HFFc6 (cell line): Measurements from ENCODE around the gene LUZP2. TPM values are rescaled to one million over a fixed set of nuclear protein-coding genes. Genes with fewer than 3 reads are reported as not detected.

Experiments
- DNase-seq: peaks from one replicate; pipeline ENCODE4 v3.0.0-alpha.2; 2018
- H3K27ac Mint-ChIP-seq: 2 replicates; pipeline ENCODE4 v1.8.0; 2020; ENCODE audit warnings: mild to moderate bottlenecking, mixed read lengths
- H3K27me3 Mint-ChIP-seq: 2 replicates; pipeline ENCODE4 v1.8.0; 2021; ENCODE audit warnings: mild to moderate bottlenecking, moderate library complexity, mixed read lengths; ENCODE audit not compliant: insufficient read depth
- H3K36me3 Mint-ChIP-seq: 2 replicates; pipeline ENCODE4 v1.8.0; 2021; ENCODE audit warnings: low read depth, mixed read lengths
- H3K4me1 Mint-ChIP-seq: 2 replicates; pipeline ENCODE4 v1.8.0; 2020; ENCODE audit warnings: low read depth, mixed read lengths
- H3K4me3 Mint-ChIP-seq: 2 replicates; pipeline ENCODE4 v1.8.0; 2020; ENCODE audit warnings: mild to moderate bottlenecking, moderate library complexity, mixed read lengths
- H3K9me3 Mint-ChIP-seq: 2 replicates; pipeline ENCODE4 v1.8.0; 2020; ENCODE audit warnings: mild to moderate bottlenecking, mixed read lengths
- CTCF ChIP-seq: fragments of 200-600 bp; sonication (generic); IDR thresholded peaks from 2 replicates; pipeline ENCODE4 v1.5.0; 2021; ENCODE audit warnings: antibody characterized with exemption, mild to moderate bottlenecking
- total RNA-seq, 6 experiments: library from RNA; stranded (reverse); fragmentation: NEBNext Ultra II Directional; extraction: Animal tissue kit (Norgen Biotek cat#: 25700); gene quantifications; 2 replicates in 1 of 6; 3 replicates in 5 of 6; pipeline ENCODE4 v1.2.3, GENCODE V29; 2021

The LUZP2 gene
- total RNA-seq, 6 experiments from 2014 or later: not detected

- no peak for TF ChIP-seq CTCF
- Mint-ChIP-seq H3K4me3 (no peak overlapping the region), H3K27ac (no peak overlapping the region), H3K4me1 (no peaks in the 10 kb centered on the region), H3K27me3 (no peaks in the 10 kb centered on the region), H3K9me3 (peaks cover 2% of the 10 kb centered on the region; the same call in 1 of the 2 replicates), H3K36me3 (no peaks in the 10 kb centered on the region)
- no peak for DNase-seq
These were observed 226.4 kb downstream of the LUZP2 start for GRCh38 chr11:24723231-24723630.

GRCh38 chr11:24731554-24731953, 234.7 kb downstream of the LUZP2 start:
- no peak for DNase-seq
- Mint-ChIP-seq H3K9me3 (peaks cover 9% of the 10 kb centered on the region; the same call in 1 of the 2 replicates), H3K27ac (no peak overlapping the region), H3K27me3 (no peaks in the 10 kb centered on the region), H3K4me1 (no peaks in the 10 kb centered on the region), H3K4me3 (no peak overlapping the region), H3K36me3 (no peaks in the 10 kb centered on the region)
- no peak for TF ChIP-seq CTCF

GRCh38 chr11:24734742-24735237, 237.9 kb downstream of the LUZP2 start:
- H3K27ac Mint-ChIP-seq: no peak overlapping the region
- no peak for DNase-seq
- TF ChIP-seq CTCF: no peak
- H3K4me3 Mint-ChIP-seq: no peak overlapping the region
- no peaks in the 10 kb centered on the region for H3K27me3 Mint-ChIP-seq
- peaks cover 7% of the 10 kb centered on the region for H3K9me3 Mint-ChIP-seq
- H3K4me1 Mint-ChIP-seq: no peaks in the 10 kb centered on the region
- no peaks in the 10 kb centered on the region for H3K36me3 Mint-ChIP-seq

GRCh38 chr11:24738972-24739371, 242.1 kb downstream of the LUZP2 start:
- no peak for DNase-seq
- TF ChIP-seq CTCF: no peak
- H3K27ac Mint-ChIP-seq: no peak overlapping the region
- no peaks in the 10 kb centered on the region for H3K4me1 Mint-ChIP-seq
- no peaks in the 10 kb centered on the region for H3K36me3 Mint-ChIP-seq
- H3K9me3 Mint-ChIP-seq: peaks cover 7% of the 10 kb centered on the region
- H3K27me3 Mint-ChIP-seq: no peaks in the 10 kb centered on the region
- no peak overlapping the region for H3K4me3 Mint-ChIP-seq

GRCh38 chr11:24739637-24740036, 242.8 kb downstream of the LUZP2 start:
- H3K27ac Mint-ChIP-seq: no peak overlapping the region
- H3K9me3 Mint-ChIP-seq: peaks cover 7% of the 10 kb centered on the region
- H3K36me3 Mint-ChIP-seq: no peaks in the 10 kb centered on the region
- H3K27me3 Mint-ChIP-seq: no peaks in the 10 kb centered on the region
- DNase-seq: no peak
- H3K4me3 Mint-ChIP-seq: no peak overlapping the region
- no peak for TF ChIP-seq CTCF
- H3K4me1 Mint-ChIP-seq: no peaks in the 10 kb centered on the region
